ENCODE data around the gene PP2D1.

DNA sequence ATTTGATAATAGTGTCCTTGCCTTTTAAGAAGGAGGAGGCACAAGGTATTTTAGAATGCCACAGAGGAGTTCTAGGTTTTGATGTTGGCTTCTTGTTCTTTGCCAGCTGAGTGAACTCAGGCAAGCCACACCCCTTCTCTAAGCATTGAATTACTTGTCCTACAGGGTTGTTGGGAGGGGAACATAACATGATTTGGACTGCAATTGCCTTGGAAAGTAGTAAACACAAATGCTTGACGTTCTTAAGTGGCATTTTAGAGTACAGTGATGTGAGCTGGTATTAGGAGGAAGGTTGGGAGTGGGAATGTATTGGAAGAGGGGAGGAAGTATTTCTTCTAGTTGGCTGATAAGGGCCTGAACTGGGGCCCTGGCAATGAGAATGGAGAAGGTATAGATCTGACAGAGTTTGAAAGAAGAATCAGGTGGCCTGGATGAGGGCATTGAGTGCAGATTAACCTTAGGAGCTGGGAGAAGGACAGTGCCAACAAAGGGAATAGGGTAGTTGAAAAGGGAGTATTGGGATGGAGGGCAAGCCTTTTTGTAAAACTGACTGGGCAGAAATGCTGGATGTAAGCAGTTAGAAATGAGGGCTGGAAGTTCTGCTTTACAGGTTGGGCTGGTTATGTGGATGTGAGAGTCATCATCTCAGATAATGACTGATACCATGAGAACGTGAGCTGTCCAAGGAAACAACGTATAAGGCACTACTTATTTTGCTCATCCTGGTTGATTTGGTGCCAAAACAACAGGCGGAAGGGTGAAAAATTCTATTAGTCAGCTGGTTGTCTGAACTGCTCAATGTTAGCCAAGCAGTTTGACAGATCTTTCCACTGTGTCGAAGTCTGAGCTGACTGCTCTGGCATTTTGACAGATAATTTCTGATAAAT lies 44.9 kb upstream of the PP2D1 start:
- TF ChIP-seq EZH2 (IDR thresholded peaks at IDR 0.05) (no peak), POLR2AphosphoS5 (IDR thresholded peaks at IDR 0.05; ENCODE audit: borderline replicate concordance, low read depth, low read length) (no peak), FOXP2 (optimal IDR thresholded peaks at IDR 0.05; ENCODE audit: control extremely low read depth, extremely low read length, insufficient read depth) (no peak)
